Muscle layer of duodenum (tissue), 2 donors: ENCODE data around the gene GALNT10.
A peak's percentile ranks its signal among the peaks of the same experiment; 100 is the strongest.

Experiments
- H3K27ac ChIP-seq: one replicate; pipeline ENCODE4 v1.7.0; 2013; ENCODE audit warnings: mild to moderate bottlenecking, low read length
- H3K27me3 ChIP-seq: one replicate; pipeline ENCODE4 v1.7.0; 2013; ENCODE audit warnings: low read depth, mild to moderate bottlenecking, control low read depth, low read length
- H3K36me3 ChIP-seq, 2 donors: one replicate each; pipeline ENCODE4 v1.7.0; 2013; ENCODE audit warnings: low read length in 2 of 2, control low read depth in 1 of 2, mild to moderate bottlenecking in 1 of 2; ENCODE audit not compliant: insufficient read depth in 2 of 2, control insufficient read depth in 1 of 2
- H3K4me1 ChIP-seq, 2 donors: one replicate each; pipeline ENCODE4 v1.7.0; 2013; ENCODE audit warnings: low read length in 2 of 2, mild to moderate bottlenecking in 2 of 2, control low read depth in 1 of 2, moderate library complexity in 1 of 2; ENCODE audit not compliant: insufficient read depth in 2 of 2, control insufficient read depth in 1 of 2
- H3K4me3 ChIP-seq, 2 donors: one replicate each; pipeline ENCODE4 v1.7.0; 2013; ENCODE audit warnings: low read length in 2 of 2, low read depth in 1 of 2, mild to moderate bottlenecking in 1 of 2
- H3K9me3 ChIP-seq, 2 donors: one replicate each; pipeline ENCODE4 v1.7.0; 2013; ENCODE audit warnings: low read length in 2 of 2, control low read depth in 1 of 2, mild to moderate bottlenecking in 1 of 2; ENCODE audit not compliant: control insufficient read depth in 1 of 2
- donor health status: healthy.

The GALNT10 gene

DNA sequence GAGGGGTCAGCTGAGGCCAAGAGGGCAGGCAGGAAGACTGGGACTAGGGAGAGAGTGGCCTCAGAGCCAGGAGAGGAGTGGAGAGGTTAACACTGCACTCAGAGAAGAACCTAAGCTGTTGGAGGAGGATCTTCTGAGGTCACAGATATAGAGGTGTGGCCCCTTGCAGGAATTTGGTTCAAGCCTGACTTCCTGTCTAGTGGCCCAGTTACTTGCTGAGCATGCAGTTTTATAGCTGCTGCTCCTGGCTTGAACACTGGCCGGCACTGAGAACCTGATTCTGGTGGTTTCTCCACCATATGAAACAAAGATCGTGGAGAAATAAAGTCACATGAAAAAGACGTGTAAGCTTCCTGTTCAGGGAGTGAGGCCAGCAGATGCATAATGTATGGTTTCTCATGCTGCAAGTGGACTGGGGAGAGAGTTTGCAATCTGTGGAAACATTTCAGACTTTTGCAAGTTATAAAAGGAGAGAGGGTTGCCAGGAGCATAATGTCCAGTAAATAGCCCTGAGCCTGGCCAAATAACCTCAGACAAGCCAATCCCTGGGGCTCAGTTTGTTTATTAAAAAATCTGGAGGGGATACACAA lies 82.6 kb downstream of the GALNT10 start:
- Histone ChIP-seq H3K27ac (no peak overlapping the region), H3K36me3 (no peaks in the 10 kb centered on the region), H3K4me3 (no peak overlapping the region), H3K27me3 (no peaks in the 10 kb centered on the region), H3K9me3 (no peaks in the 10 kb centered on the region), H3K4me1 (peaks cover 17 to 46% of the 10 kb centered on the region in 2 donors)

DNA sequence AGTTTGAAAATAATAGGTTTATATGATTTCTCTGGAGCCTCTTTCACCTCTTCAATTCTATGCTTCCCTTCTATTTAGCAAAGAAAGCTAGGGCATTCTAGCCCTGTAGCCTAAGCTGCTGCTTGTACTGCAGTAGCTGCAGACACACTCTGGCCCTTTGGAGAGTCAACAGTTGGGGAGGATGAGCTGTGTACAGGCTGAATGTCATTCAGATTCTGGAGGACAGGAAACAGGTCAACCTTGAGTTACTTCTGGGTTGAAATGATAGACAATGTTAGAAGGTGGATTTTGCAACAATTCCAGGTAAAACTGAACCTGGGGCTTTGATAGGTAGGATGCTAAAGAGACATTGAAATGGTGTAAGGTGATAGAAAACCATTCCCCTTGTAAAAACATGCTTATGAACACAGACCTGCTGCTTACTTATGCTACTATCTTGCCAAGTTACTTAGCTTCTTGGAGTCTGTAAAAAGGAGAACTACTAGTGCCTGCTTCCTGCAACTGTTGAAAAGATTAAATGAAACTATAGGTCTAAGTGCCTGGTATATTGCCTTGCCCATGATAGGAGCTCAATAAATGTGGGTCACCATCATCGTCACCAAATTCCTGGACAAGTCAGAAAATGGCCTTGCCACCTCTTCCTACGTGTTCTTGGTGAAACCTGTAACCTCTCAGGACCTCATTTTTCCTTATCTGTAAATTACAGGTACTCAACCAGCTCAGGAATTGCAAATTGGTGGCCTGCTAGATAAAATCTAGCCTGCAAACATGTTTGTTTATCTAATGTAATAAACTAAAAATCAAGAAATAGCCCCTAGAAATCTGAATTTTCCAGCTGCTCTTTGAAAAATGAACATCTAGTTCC lies 83.7 kb downstream of the GALNT10 start:
- no peak overlapping the region for H3K27ac ChIP-seq
- no peaks in the 10 kb centered on the region for H3K36me3 ChIP-seq
- peaks cover 17 to 46% of the 10 kb centered on the region in 2 donors for H3K4me1 ChIP-seq

DNA sequence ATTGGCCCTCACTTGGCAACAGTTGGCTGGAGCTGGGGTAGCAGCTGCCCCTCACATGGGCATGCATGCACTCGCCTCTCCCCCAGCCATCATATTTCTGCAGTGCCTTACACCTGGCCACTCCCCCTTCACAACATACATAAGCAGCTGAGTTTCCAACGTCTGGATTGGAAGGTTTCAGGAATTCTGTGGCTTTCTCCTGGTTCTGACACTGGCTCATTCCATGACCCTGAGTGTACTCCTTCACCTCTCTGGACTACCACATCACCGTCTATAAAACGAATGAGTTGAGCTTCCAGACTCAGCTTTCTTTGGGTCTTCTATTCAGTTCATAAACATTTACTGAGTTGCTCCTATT lies 84.3 kb downstream of the GALNT10 start:
- Histone ChIP-seq H3K4me3 (no peak overlapping the region), H3K9me3 (no peaks in the 10 kb centered on the region), H3K27ac (no peak overlapping the region), H3K4me1 (peaks cover 17 to 46% of the 10 kb centered on the region in 2 donors), H3K36me3 (no peaks in the 10 kb centered on the region), H3K27me3 (no peaks in the 10 kb centered on the region)

More for the DNA sequence above, 83.7 kb downstream of the GALNT10 start:
- Histone ChIP-seq H3K4me3 (no peak overlapping the region), H3K9me3 (no peaks in the 10 kb centered on the region), H3K27me3 (no peaks in the 10 kb centered on the region)

DNA sequence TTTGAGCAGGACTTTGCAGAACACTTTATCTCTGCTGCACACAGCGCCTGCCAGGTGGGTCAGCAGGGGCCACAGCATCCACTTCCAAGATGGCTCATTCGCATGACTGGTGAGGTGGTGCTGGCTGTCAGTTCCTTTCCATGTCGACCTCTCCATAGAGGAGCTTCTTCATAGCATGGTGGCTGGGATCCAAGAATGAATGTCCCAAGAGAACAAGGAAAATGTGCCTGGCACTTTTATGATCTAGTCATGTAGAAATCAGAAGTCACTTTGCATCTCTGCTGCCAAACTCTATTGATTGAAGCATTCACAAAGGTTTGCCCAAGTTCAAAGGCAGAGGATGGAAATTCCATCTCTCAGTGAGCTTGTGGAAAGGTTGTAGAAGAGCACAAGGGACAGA lies 85.0 kb downstream of the GALNT10 start:
- Histone ChIP-seq H3K36me3 (no peaks in the 10 kb centered on the region), H3K4me3 (no peak overlapping the region), H3K27ac (no peak overlapping the region), H3K4me1 (peaks cover 17 to 46% of the 10 kb centered on the region in 2 donors), H3K9me3 (no peaks in the 10 kb centered on the region), H3K27me3 (no peaks in the 10 kb centered on the region)

DNA sequence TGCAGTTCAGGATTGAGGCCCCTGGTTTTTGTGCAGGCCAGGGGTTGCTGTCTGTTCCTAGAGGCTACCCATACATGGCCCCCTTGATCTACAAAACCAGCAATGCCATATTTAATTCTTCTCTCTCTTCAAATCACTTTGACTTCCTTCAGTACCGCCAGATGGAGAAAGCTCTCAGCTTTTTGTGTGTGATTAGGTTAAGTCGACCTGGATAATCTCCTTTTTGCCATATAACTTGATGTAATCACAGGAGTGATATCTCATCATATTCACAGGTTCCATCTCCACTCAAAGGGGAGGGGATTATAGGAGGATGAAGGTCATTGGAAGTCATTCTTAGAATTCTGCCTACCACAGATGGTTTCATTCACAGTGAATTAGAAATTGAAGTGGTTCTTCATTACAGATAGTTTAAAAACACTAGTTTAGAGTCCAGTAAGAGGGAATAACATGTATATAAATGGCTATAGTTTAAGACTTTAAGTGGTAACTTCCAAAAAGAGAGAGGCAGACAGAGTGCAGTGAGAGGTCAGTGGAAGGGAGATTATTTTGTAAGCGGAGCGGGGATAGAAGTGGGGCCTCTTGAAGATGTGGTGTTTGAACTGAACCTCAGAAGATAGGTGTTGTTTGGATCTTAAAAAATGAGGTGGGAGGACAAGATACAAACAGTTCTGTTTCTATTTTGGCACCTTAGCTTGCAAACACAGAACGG lies 85.9 kb downstream of the GALNT10 start:
- Histone ChIP-seq H3K27me3 (no peaks in the 10 kb centered on the region), H3K4me3 (no peak overlapping the region), H3K9me3 (no peaks in the 10 kb centered on the region), H3K27ac (no peak overlapping the region), H3K4me1 (peaks cover 17 to 46% of the 10 kb centered on the region in 2 donors), H3K36me3 (no peaks in the 10 kb centered on the region)

DNA sequence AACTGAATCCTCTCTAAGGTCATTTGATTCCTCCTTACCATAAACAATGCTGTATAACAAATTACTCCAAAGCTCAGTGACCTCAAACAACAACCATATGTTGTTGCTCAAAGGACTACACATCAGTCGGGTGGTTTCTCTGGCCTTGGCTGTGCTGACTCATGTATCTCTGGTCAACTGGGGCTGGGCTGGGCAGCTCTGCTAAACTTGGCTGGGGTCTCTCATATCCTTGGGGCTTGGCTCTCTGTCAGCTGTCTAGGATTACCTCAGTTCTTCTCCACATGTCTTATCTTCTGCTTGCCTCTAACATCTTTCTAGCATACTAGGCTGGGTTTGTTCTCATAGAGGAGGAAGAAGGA lies 86.4 kb downstream of the GALNT10 start:
- no peaks in the 10 kb centered on the region for H3K36me3 ChIP-seq
- H3K4me1 ChIP-seq, result peaks cover 17 to 40% of the 10 kb centered on the region in 2 donors
- no peak overlapping the region for H3K27ac ChIP-seq
- no peak overlapping the region for H3K4me3 ChIP-seq
- H3K9me3 ChIP-seq, result no peaks in the 10 kb centered on the region
- no peaks in the 10 kb centered on the region for H3K27me3 ChIP-seq

DNA sequence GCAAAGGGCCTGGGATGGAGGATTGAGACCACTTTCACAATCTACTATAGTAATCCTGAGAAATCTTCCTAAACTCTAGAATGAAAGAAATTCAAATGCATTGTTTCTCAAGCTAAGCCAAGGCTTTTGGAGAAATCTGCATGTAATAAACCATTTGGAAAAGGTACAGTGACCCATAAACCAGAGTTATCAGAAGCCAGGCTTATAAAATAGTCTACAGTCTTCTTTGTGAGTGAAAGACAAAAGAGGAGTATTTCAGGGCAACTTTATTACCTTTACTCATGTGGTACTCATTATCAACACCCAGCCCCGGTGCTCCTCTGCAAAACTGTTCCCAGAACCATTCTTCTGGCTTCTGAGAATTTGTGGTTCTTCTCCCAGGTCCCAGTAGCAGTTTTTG lies 87.0 kb downstream of the GALNT10 start:
- no peaks in the 10 kb centered on the region for H3K9me3 ChIP-seq
- no peak overlapping the region for H3K27ac ChIP-seq
- H3K36me3 ChIP-seq, result no peaks in the 10 kb centered on the region
- H3K27me3 ChIP-seq, result no peaks in the 10 kb centered on the region
- peaks cover 14 to 35% of the 10 kb centered on the region in 2 donors for H3K4me1 ChIP-seq
- no peak overlapping the region for H3K4me3 ChIP-seq

DNA sequence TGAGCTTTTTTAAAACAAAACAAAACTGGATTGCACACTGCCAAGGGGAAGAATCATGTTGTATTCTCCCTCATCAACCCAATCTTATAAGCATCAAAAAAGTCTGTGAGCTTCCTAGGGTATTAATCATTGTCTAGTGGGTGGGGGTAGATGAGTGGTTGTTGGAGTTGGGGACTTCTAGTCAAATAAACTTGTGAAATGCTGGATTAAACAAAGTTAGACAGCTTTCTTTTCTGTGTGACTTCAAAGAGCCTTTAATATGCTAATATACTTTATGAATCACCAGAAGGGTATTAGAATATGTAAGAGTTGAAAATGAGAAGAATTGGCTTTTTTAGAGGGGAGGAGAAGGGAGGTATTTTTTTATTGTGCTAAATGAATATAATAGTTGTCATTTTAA lies 87.7 kb downstream of the GALNT10 start:
- no peaks in the 10 kb centered on the region for H3K27me3 ChIP-seq
- H3K27ac ChIP-seq, result no peak overlapping the region
- H3K4me1 ChIP-seq, result peaks cover 7 to 28% of the 10 kb centered on the region in 2 donors
- H3K9me3 ChIP-seq, result no peaks in the 10 kb centered on the region
- no peaks in the 10 kb centered on the region for H3K36me3 ChIP-seq
- H3K4me3 ChIP-seq, result no peak overlapping the region

DNA sequence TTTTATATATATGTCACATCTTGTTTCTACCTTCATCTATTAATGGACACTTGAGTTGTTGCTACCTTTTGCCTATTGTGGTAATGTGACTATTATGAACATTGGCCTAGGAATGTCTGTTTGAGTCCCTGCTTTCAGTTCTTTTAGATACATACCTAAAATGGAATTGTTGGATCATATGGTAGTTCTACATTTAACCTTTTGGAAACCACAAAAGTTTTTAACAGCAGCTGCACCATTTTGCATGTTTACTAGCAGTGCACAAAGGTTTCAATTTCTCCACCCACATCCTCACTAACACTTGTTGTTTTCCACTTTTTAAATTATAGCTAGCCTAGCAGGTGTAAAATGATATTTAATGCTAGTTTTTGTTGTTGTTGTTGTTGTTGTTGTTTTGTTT lies 88.4 kb downstream of the GALNT10 start:
- Histone ChIP-seq H3K27ac (no peak overlapping the region), H3K4me3 (no peak overlapping the region)

DNA sequence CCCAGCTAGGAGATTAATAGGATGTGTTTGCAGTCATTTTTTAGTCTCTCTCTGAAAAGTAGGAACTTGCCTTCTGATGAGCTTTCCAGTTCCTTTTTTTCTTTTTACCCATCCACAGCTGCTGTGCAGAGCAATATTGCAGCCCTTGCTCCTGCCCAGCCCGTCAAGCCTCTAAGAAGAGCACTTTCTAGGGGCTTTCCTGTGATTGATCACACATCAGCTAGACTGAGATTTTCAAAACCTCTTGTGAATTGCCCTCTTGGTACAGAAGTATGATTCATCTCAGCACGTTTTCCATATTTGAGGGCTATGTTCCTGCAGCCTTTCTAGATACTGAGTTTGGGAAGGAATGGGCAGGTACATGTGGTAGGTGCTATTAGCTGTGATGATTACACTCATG lies 93.9 kb downstream of the GALNT10 start:
- Histone ChIP-seq H3K36me3 (no peaks in the 10 kb centered on the region), H3K4me3 (no peak overlapping the region), H3K4me1 (peaks cover 3 to 44% of the 10 kb centered on the region in 2 donors), H3K27ac (no peak overlapping the region), H3K27me3 (no peaks in the 10 kb centered on the region), H3K9me3 (no peaks in the 10 kb centered on the region)

More for the DNA sequence above, 88.4 kb downstream of the GALNT10 start:
- Histone ChIP-seq H3K9me3 (no peaks in the 10 kb centered on the region), H3K4me1 (peaks cover 7 to 21% of the 10 kb centered on the region in 2 donors), H3K27me3 (no peaks in the 10 kb centered on the region), H3K36me3 (no peaks in the 10 kb centered on the region)

DNA sequence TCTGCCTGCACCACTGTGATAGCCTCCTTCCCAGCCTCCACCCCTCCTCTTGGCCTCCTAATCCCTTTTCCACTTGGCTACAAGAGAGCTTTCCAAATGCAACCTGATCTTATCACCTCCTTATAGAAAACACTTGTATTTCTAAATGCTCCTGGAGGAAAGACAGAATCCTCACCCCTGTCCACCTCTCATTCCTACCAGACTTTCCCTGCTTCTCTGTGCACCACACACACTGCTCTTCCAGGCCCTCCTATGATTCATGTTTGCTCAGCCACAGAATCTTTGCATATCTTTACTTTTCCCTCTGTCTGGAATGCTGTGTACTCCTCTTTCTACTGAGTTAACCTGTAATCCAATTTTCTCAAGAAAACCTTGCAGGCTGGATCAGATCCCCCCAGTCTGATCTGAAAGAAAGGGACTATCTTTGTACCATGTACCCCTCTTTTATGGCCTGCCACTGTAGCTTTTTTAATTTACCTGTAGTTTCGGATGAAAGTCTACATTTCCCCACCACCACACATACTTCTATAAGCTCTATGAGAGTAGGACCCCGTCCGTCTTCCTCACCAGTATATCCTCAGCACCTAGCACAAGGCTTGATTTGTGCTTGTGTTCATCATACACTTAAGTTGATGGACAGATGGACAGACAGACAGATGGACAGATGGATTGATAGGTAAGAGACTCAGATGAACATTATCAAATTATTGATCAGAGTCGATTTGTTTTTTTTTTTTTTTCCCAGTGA lies 95.3 kb downstream of the GALNT10 start:
- Histone ChIP-seq H3K27me3 (no peaks in the 10 kb centered on the region), H3K4me3 (no peak overlapping the region), H3K36me3 (no peaks in the 10 kb centered on the region), H3K27ac (peak overlapping the region; percentile 68), H3K4me1 (peaks cover 3 to 44% of the 10 kb centered on the region in 2 donors), H3K9me3 (no peaks in the 10 kb centered on the region)
